ENCODE measurements around the gene UBE2L5.

The UBE2L5 gene

DNA sequence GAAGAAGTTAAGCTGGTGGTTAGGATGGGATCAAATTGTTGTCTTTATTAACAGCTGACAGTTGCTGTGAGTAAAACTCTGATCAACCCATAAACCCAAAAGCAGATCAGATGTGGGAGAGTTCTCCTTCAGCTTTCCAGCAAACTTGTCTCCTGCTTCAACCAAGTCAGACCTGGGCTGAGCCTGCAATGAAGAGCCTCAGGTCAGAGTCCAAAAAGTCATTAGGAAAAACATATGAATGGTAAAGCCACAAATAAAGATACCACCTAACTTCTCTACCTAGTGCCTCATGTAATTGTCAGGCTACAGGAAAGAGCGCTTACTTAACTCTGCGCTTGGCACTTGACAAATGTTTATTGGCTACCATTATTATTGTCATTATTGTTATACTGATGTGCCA is 21.9 kb upstream of the UBE2L5 start:
- Histone ChIP-seq H3K27ac (no peak overlapping the region), H3K27me3 (ENCODE audit: insufficient read depth, low read depth, severe bottlenecking) (no peaks in the 10 kb centered on the region), H3K9me3 (ENCODE audit: severe bottlenecking) (no peaks in the 10 kb centered on the region), H3K36me3 (no peaks in the 10 kb centered on the region), H3K4me3 (ENCODE audit: low read depth, low read length) (no peak overlapping the region)
- no peak for TF ChIP-seq CTCF (IDR thresholded peaks at IDR 0.05; ENCODE audit: low read depth, low read length)
- no peak for DNase-seq

DNA sequence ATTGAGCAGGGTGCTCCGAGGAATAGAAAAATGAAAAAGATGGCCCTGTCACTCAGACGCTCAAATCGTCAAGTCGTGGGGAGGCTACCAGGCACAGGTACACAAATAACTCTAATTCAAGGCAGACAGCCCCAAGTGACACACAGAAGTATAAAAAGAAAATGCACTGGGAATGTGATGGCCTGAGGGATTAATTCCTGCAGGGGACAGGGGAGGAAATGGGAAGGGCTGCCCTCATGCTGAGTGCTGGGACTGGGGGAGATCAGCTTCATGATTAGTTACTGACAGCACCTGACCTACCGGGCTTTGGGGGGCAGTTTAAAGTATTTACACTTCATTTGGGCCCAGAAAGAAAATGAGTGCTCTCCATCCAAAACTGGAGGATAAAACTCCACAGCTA is 20.9 kb upstream of the UBE2L5 start:
- DNase-seq: no peak
- H3K27me3 ChIP-seq (ENCODE audit: insufficient read depth, low read depth, severe bottlenecking): no peaks in the 10 kb centered on the region
- TF ChIP-seq CTCF (IDR thresholded peaks at IDR 0.05; ENCODE audit: low read depth, low read length): no peak
- no peaks in the 10 kb centered on the region for H3K9me3 ChIP-seq (ENCODE audit: severe bottlenecking)
- H3K27ac ChIP-seq: no peak overlapping the region
- H3K36me3 ChIP-seq: no peaks in the 10 kb centered on the region
- H3K4me3 ChIP-seq (ENCODE audit: low read depth, low read length): no peak overlapping the region

DNA sequence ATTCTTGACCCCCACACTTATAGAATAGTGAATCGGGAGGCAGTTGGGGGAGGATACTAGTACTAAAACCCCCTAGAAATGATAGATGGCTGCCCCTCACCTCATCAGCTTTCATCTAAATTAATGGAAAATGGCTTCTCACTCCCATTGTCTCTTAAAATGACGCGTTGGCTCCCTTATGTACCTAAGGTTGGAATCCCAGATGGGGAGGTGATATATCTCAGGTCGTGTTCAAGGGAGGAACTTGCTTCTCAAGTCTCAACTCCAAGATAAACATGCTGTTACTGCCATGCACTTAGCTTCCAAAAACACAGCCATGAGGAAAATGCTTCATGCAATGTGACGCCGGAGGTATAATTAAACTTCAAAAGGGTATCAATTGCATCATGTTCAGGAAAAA is 18.8 kb upstream of the UBE2L5 start:
- DNase-seq: no peak
- H3K9me3 ChIP-seq (ENCODE audit: severe bottlenecking): no peaks in the 10 kb centered on the region
- TF ChIP-seq CTCF (IDR thresholded peaks at IDR 0.05; ENCODE audit: low read depth, low read length): no peak
- H3K36me3 ChIP-seq: no peaks in the 10 kb centered on the region
- no peak overlapping the region for H3K27ac ChIP-seq
- no peaks in the 10 kb centered on the region for H3K27me3 ChIP-seq (ENCODE audit: insufficient read depth, low read depth, severe bottlenecking)
- no peak overlapping the region for H3K4me3 ChIP-seq (ENCODE audit: low read depth, low read length)

DNA sequence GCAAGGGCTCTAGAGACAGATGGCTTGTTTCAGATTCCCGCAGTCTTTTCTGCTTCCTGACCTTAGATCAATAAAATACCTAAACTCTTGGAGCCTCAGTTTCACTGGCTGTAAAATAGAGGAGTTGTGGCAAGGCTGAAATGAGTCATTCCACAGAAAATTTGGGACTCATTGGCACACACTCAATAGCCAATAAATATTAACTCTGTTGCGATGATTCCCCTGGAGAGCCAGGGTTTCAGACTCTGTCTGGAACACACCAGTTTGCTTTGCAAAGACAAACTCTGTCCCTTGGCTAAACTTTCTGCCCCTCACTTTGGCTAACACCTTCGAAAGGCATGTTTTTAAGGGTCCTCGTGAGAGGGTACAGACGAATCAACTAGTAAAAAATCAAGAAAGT is 18.1 kb upstream of the UBE2L5 start:
- no peaks in the 10 kb centered on the region for H3K9me3 ChIP-seq (ENCODE audit: severe bottlenecking)

DNA sequence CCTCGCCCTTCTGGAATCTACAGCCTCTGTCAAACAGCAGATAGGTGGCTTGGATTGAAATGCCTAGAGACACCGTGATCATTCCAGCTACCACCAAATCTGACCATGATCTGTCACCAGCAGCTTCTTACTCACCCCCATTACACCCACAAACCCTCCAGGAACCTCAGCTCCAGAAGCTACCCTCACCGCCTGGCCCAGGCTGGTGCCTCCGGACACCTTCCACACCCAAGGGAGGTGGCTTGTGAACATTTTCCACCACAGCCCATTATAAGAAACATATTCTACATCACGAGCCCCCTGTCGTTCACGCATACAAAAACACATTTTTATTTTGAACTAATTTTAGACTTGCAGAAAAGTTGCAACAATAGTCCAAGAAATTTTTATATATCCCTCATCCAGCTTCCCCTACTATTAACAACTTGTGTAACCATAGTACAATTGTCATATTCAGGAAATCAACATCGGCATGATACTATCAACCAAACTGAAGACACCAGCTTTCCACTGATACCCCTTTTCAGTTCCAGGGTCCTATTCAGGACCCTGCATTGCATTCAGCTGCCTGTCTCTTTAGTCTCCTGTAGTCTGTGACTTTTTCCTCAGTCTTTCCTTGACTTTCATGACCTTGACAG is 15.4 kb upstream of the UBE2L5 start:
- H3K4me3 ChIP-seq (ENCODE audit: low read depth, low read length): no peak overlapping the region
- no peaks in the 10 kb centered on the region for H3K27me3 ChIP-seq (ENCODE audit: insufficient read depth, low read depth, severe bottlenecking)
- H3K36me3 ChIP-seq: no peaks in the 10 kb centered on the region
- no peak for TF ChIP-seq CTCF (IDR thresholded peaks at IDR 0.05; ENCODE audit: low read depth, low read length)
- DNase-seq: no peak
- H3K27ac ChIP-seq: no peak overlapping the region
- H3K9me3 ChIP-seq (ENCODE audit: severe bottlenecking): no peaks in the 10 kb centered on the region

More for the DNA sequence above, 18.1 kb upstream of the UBE2L5 start:
- no peaks in the 10 kb centered on the region for H3K36me3 ChIP-seq
- H3K27me3 ChIP-seq (ENCODE audit: insufficient read depth, low read depth, severe bottlenecking): no peaks in the 10 kb centered on the region
- no peak overlapping the region for H3K4me3 ChIP-seq (ENCODE audit: low read depth, low read length)
- DNase-seq: no peak
- no peak overlapping the region for H3K27ac ChIP-seq
- TF ChIP-seq CTCF (IDR thresholded peaks at IDR 0.05; ENCODE audit: low read depth, low read length): no peak
